Fibroblast of skin of back (primary cell): Measurements from ENCODE around the gene BTBD7.
A peak's percentile ranks its signal among the peaks of the same experiment; 100 is the strongest.
"Not testable (repeated sequence)": the region's sequence is repeated elsewhere in the genome, so short reads cannot be mapped to it uniquely, and the experiment has no call there.

Experiments used
- DNase-seq: peaks from one replicate; pipeline ENCODE4 v3.0.0-alpha.2; 2013

Gene BTBD7

DNA sequence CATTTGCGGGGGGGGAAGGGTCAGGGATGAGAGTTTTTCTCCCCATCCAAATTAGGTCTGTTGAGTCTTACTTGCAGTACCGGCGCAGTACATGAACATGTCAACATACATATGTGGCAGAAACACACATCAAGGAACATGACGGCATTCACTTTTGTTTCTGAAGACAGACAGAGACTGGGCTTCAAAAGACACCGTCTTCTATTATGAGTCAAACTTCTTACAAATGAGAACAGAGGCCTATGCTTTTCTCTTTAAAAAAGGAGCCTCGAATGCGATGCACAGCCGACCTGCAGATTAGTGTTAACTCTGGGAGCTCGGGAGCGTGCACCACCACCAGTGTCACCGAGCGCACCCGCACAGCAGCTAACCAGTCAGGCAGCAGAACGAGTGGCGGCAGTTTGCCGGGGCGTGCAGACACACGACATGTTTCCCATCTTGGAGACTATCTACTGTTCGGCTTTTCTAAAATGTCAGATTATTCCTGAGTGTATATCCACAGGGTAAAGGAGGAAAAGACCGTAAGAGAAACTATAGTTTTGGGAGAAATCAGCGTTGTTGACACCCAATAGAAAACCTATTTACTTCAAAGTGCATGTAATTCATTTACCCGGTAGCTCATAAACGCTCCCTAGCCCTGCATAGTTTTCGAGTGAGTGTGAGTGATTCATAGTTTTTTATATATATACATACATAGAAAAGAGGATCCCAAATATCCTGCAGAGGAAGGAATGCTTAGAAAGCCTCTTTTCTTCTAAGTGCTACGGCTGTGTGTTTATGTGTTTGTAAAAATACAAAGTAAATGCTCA, 92.8 kb downstream of the BTBD7 start:
- peak; percentile 81 for DNase-seq

GRCh38 chr14:93234798-93235197, 98.0 kb downstream of the BTBD7 start:
- peak; percentile 60 for DNase-seq

DNA sequence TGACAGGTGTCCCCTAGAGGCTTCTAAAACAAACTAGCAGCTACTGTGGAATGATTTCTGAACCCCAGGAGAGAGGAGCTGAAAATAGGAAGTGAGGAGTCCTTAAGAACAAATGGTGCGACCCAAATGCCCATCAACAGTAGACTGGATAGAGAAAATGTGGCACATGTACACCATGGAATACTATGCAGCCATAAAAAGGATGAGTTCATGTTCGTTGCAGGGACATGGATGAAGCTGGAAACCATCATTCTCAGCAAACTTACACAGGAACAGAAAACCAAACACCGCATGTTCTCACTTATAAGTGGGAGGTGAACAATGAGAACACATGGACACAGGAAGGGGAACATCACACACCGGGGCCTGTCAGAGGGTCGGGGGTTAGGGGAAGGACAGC, 99.8 kb downstream of the BTBD7 start:
- not testable (repeated sequence) for DNase-seq

DNA sequence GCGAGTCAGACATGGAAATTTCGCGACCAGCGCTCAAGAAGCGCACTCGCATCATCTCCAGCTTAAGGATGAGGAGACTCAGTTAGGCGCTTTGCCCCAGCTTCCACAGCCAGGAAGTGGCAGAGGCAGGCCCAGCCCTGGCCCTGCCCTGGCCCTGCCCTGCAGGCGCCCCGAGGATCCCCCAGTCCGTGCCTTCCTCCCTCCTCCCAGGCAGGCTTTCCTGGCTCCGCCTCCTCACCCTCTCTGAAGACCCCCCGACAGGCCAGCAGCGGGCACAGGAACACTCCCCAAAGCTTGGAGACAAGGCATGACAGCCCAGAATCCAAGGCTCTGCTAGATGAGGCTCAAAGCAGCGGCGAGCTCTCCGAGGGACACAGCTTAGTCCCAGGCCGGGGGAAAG, 100.7 kb downstream of the BTBD7 start:
- DNase-seq: no peak

DNA sequence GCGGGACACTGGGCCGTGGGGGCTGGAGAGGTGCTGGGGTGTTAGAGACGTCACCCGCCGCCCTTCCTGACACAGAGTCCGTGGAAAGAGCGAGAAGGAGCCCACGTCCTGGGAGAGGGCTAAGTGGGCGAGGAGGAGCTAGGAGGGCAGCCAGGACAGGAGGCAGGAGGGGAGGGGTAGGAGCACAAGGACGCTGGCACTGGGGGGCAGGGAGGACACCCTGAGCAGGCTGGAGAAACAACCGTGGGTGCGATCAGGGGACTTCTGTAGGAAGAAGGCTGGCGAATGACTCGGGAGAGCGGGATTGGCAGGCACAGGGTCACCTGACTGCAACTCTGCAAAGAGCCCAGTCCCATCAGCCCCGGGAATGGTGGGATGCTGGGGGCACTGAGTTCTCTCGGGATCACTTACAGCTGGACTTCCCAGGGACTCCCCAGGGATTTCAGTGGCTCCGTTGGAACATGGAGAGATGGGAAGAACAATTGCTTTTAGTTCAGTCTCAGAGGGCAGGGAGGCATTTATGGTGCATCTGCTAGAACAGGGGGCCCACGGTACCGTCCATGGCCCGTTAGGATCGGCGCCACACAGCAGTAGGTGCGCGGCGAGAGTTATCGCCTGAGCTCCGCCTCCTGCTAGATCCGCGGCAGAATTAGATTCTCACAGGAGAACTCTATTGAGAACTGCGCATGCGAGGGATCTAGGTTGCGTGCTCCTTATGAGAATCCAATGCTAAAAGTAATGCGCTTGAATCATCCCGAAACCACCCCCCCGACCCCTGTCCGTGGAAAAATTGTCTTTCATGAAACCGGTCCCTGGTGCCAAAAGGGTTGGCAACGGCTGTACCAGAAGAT, 101.5 kb downstream of the BTBD7 start:
- peak; percentile 62 for DNase-seq

DNA sequence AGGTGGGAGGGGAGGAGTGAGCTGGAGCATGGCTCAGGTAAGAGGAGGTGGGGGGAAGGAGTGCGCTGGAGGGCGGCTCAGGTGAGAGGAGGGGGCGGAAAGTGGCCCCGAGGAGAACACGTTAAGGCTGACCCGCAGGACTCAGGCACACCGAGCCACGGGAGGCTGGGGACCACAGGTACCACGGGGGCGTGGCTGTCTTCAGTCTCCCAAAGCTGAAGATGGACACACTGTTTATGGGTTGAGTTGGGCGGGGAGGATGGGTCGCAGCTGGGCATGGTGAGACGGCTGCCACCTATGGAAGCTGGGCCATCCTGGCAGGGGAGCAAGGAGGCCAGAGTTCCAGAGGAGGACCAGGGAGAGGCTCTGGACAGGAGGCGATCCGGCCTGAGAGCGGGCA, 102.3 kb downstream of the BTBD7 start:
- DNase-seq: no peak

- no peak for DNase-seq
Measured at GRCh38 chr14:93228550-93228949, 104.3 kb downstream of the BTBD7 start.

- no peak for DNase-seq
Measured at GRCh38 chr14:93223565-93223964, 109.3 kb downstream of the BTBD7 start.

GRCh38 chr14:93220509-93220908, 112.3 kb downstream of the BTBD7 start:
- no peak for DNase-seq

- peak; percentile 43 for DNase-seq
Measured at GRCh38 chr14:93219103-93219726, 113.6 kb downstream of the BTBD7 start.

DNA sequence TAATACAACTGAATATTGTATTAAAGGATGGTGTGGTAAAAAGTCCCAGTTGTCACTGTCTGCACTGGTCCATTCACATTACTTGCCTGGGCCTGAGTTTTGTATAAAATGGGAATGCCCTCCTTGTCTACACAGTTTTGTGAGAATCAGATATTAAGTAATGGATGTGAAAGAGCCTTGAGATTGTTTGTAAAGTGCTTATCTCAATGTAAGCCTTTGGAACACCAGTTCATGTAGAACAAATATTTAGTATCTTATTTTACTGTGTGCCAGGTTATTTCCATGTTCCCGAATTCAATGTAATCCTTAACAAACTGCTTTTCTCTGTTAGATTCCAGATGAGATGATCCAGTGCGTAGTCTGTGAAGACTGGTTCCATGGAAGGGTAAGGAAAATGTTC, 118.2 kb downstream of the BTBD7 start:
- DNase-seq: no peak

- no peak for DNase-seq
Measured at GRCh38 chr14:93212432-93212831, 120.4 kb downstream of the BTBD7 start.

DNA sequence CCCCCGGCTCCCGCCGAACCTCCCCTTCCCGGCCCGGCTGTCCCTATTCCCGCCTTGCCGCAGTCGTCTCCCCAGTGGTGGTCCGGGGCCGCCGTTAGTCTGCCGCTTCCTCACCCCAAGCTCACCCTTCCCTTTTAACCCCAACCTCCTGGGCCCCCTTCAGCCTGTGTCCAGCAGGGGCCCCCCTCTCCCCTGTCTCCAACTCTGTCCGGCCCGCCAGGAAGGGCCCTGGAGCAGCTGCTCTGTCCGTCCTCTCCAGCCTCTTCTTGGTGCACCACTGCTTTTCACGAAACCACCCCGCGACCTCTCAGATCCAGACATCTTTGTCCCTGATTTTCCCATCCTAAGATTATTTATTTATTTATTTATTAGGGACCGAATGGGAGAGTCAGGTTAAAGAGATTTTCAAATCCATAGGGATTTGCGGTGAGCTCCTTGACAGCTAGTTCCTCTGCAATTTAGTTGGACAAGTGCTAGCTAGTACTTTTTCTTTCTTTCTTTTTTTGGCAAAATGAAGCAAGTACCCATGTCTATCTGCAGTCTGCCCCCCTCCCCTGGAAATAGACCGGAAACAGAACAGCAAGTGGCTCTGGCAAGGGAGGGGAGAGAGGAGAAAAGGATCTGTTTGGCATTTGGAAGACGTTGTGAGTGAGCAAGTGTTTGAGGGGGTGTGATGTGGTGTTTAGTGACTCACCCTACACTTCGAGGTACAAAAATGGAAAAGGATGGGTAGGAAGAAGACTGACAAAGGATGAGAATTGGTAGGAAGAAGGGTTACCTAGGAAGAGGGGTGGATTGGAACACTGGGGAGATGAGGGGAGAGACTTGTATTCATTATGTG, 125.1 kb downstream of the BTBD7 start:
- peak; percentile 58 for DNase-seq

GRCh38 chr14:93206793-93207467, 125.9 kb downstream of the BTBD7 start, which contains the start of the genes GON7 and UBR7:
Gene GON7, minus strand, starts transcription at chr14:93207065. Its CDS starts 28 bp downstream, at chr14:93207037.
Gene UBR7, plus strand, starts transcription at chr14:93207256. Its CDS starts 36 bp downstream, at chr14:93207292.
- DNase-seq: peak; percentile 98

- DNase-seq: no peak
Measured at GRCh38 chr14:93201155-93201704, 131.6 kb downstream of the BTBD7 start.

- no peak for DNase-seq
Measured at GRCh38 chr14:93200553-93200952, 132.3 kb downstream of the BTBD7 start.

DNA sequence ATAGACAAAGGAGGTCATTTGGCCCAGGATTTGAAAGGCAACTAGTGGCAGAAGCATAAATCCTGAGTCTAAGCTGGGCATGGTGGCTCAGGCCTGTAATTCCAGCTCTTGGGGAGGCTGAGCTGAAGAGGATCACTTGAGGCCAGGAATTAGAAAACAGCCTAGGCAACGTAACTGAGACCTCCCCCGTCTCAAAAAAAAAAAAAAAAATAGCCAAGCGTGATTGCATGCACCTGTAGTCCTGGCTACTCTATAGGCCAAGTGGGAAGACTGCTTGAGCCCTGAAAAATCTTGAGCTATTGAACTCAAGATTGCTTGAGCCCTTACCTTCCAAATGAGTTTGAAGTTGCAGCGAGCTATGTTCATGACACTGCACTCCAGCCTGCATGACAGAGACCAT, 133.8 kb downstream of the BTBD7 start:
- DNase-seq: no peak

GRCh38 chr14:93195316-93195999, 137.4 kb downstream of the BTBD7 start:
- DNase-seq: no peak
